Natural killer cell (primary cell): ENCODE data around the gene SGF29. TPM values are rescaled to one million over a fixed set of nuclear protein-coding genes. Genes with fewer than 3 reads are reported as not detected.

Source experiments
- ATAC-seq, 3 donors: fragments of 150-1000 bp in 2 of 3; fragments of 200-7000 bp in 1 of 3; cut with Tn5 transposase; 1 replicate in 1 of 3; 2 replicates in 2 of 3; pipeline ENCODE4 v1.10.0; 2021; ENCODE audit warnings: mild to moderate bottlenecking in 2 of 3, moderate library complexity in 2 of 3
- DNase-seq, 2 donors: peaks; one replicate each; pipeline versions ENCODE4 v3.0.0 to v3.0.0-alpha.2; 2013 to 2021; ENCODE audit warnings: mixed read lengths in 1 of 2
- H3K27ac ChIP-seq: one replicate; pipeline ENCODE4 v1.5.1; 2013; ENCODE audit warnings: mild to moderate bottlenecking, low read length
- H3K27me3 ChIP-seq: one replicate; pipeline ENCODE4 v1.6.1; 2013; ENCODE audit warnings: low read length; ENCODE audit not compliant: control insufficient read depth, insufficient read depth
- H3K36me3 ChIP-seq: one replicate; pipeline ENCODE4 v1.6.1; 2013; ENCODE audit warnings: low read length; ENCODE audit not compliant: control insufficient read depth, insufficient read depth
- H3K4me1 ChIP-seq: one replicate; pipeline ENCODE4 v1.6.1; 2013; ENCODE audit warnings: low read length; ENCODE audit not compliant: control insufficient read depth, insufficient read depth
- H3K4me3 ChIP-seq: one replicate; pipeline ENCODE4 v1.5.1; 2013; ENCODE audit warnings: low read length
- H3K9me3 ChIP-seq: one replicate; pipeline ENCODE4 v1.6.1; 2013; ENCODE audit warnings: low read length; ENCODE audit not compliant: control insufficient read depth, insufficient read depth
- H3K27ac Mint-ChIP-seq, 2 donors: one replicate each; pipeline ENCODE4 v1.8.0; 2022; ENCODE audit warnings: mild to moderate bottlenecking in 2 of 2, mixed read lengths in 2 of 2, moderate library complexity in 1 of 2
- H3K27me3 Mint-ChIP-seq, 2 donors: one replicate each; pipeline ENCODE4 v1.8.0; 2022; ENCODE audit warnings: low read depth in 2 of 2, mixed read lengths in 2 of 2
- H3K36me3 Mint-ChIP-seq: one replicate; pipeline ENCODE4 v1.8.0; 2022; ENCODE audit warnings: mixed read lengths
- H3K4me1 Mint-ChIP-seq, 2 donors: one replicate each; pipeline ENCODE4 v1.8.0; 2022; ENCODE audit warnings: mixed read lengths in 2 of 2
- H3K4me3 Mint-ChIP-seq: one replicate; pipeline ENCODE4 v1.8.0; 2022; ENCODE audit warnings: mild to moderate bottlenecking, moderate library complexity, mixed read lengths
- H3K9me3 Mint-ChIP-seq, 2 donors: one replicate each; pipeline ENCODE4 v1.8.0; 2022; ENCODE audit warnings: mixed read lengths in 2 of 2
- WGBS: methylation state at CpG from one replicate; pipeline ENCODE4 v1.1.7; 2013; ENCODE audit warnings: missing lambda C conversion rate; ENCODE audit not compliant: insufficient coverage; 5-methylcytosine and 5-hydroxymethylcytosine counted together
- intact Hi-C: fragments of 100-400 bp; cut with micrococcal nuclease; formaldehyde crosslinking; loops from one replicate; pipeline ENCODE4 v1.14.2; 2022
- total RNA-seq, 4 donors: library from RNA; stranded (reverse); fragments of 120-200 nt in 1 of 4; gene quantifications; one replicate each; pipeline versions ENCODE4 v1.2.3 to v1.2.4, GENCODE V29; 2013 to 2022
- TF ChIP-seq, protein P1 (sequence below): fragments of 200-600 bp; IDR thresholded peaks from one replicate; pipeline ENCODE4 v1.8.0; 2022; ENCODE audit warnings: antibody characterized with exemption

Gene SGF29
- total RNA-seq: 10 to 100 TPM; 31.6 to 45.1 (median 43.1) TPM
- 35.1 TPM for total RNA-seq (2013)

DNA sequence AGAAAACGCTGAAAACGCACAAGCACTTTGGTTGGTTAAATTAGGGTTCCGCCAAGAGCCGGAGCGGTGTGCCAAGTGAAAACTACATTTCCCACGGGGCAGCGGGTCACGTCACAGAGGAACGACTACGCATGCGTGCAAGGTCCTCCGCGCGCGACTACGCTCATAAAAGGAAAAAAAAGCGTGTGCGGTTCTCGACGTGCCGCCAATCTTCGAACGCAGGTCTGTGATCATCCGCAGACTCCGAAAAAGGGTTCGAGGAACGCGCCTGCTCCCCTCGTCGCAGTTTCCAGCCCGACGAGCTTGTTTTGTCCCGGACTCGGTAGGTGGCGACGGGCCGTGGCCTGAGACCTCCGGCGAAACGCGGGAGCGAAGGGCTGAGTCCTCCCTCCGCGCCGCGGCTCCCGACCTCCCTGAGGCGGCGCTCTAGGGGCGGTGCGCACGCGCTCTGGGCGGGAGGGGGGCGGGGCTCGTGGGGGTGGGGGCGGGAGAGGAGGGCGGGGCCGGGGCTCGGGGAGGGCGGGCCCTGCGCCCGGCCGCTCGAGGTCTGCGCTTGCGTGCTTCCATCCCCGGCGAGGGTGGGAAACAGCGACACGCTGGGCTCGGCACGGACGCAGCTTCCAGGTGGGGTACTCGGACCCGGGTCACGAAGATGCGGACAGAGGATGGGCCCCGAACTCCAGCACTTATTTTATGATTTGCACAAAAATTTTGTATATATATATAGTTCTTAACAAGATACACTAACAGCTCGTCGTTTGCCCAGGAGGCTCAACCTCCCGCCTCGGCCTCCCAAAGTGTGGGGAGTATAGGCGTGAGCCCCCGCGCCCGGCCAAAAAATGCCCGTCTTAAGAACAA is at the start of gene SGF29:
Gene SGF29, plus strand, starts transcription at position 145 of the 858 bp plus-strand sequence. CDS start 27,150 bp downstream, outside the sequence.
- peak within 1 kb of the TSS; percentile 91 to 94 for H3K27ac Mint-ChIP-seq
- Histone ChIP-seq H3K27me3 (no peaks in the 10 kb centered on the region), H3K27ac (peak within 1 kb of the TSS; percentile 96), H3K4me3 (peak within 1 kb of the TSS; percentile 83), H3K9me3 (no peaks in the 10 kb centered on the region), H3K4me1 (peaks cover 14% of the 10 kb centered on the region), H3K36me3 (peaks cover 14% of the 10 kb centered on the region)
- TF ChIP-seq, protein P1, sequence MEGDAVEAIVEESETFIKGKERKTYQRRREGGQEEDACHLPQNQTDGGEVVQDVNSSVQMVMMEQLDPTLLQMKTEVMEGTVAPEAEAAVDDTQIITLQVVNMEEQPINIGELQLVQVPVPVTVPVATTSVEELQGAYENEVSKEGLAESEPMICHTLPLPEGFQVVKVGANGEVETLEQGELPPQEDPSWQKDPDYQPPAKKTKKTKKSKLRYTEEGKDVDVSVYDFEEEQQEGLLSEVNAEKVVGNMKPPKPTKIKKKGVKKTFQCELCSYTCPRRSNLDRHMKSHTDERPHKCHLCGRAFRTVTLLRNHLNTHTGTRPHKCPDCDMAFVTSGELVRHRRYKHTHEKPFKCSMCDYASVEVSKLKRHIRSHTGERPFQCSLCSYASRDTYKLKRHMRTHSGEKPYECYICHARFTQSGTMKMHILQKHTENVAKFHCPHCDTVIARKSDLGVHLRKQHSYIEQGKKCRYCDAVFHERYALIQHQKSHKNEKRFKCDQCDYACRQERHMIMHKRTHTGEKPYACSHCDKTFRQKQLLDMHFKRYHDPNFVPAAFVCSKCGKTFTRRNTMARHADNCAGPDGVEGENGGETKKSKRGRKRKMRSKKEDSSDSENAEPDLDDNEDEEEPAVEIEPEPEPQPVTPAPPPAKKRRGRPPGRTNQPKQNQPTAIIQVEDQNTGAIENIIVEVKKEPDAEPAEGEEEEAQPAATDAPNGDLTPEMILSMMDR: peak; percentile 12
- H3K27me3 Mint-ChIP-seq: no peaks in the 10 kb centered on the region
- peaks cover 8 to 30% of the 10 kb centered on the region in 2 donors for H3K4me1 Mint-ChIP-seq
- no peaks in the 10 kb centered on the region for H3K9me3 Mint-ChIP-seq
- peak within 1 kb of the TSS; percentile 91 for H3K4me3 Mint-ChIP-seq
- WGBS: 3% methylated on average over 70 of the region's 88 CpGs
- DNase-seq: peak; percentile 90 to 98
- intact Hi-C loops: loop anchor here (5.0 kb wide), 1 partner anchor 277 kb away; no protein-coding TSS in a partner anchor
- ATAC-seq: peak; percentile 89 to 96 (median 92)
- no peaks in the 10 kb centered on the region for H3K36me3 Mint-ChIP-seq

- no peaks in the 10 kb centered on the region for H3K9me3 ChIP-seq
- peaks cover 3% of the 10 kb centered on the region for H3K36me3 ChIP-seq
- Mint-ChIP-seq H3K9me3 (no peaks in the 10 kb centered on the region), H3K4me1 (peaks cover 6 to 24% of the 10 kb centered on the region in 2 donors), H3K36me3 (no peaks in the 10 kb centered on the region), H3K27me3 (no peaks in the 10 kb centered on the region), H3K27ac (no peak overlapping the region), H3K4me3 (no peak overlapping the region)
- intact Hi-C loops: no loop called here
- H3K4me1 ChIP-seq: peaks cover 38% of the 10 kb centered on the region
- no peaks in the 10 kb centered on the region for H3K27me3 ChIP-seq
- TF ChIP-seq, protein P1: no peak
- DNase-seq (no peak), ATAC-seq (no peak)
- no peak overlapping the region for H3K27ac ChIP-seq
- 85% methylated on average over 6 of the region's 8 CpGs for WGBS
- no peak overlapping the region for H3K4me3 ChIP-seq
These were observed 48.9 kb upstream of the SGF29 start for GRCh38 chr16:28504707-28505404.

DNA sequence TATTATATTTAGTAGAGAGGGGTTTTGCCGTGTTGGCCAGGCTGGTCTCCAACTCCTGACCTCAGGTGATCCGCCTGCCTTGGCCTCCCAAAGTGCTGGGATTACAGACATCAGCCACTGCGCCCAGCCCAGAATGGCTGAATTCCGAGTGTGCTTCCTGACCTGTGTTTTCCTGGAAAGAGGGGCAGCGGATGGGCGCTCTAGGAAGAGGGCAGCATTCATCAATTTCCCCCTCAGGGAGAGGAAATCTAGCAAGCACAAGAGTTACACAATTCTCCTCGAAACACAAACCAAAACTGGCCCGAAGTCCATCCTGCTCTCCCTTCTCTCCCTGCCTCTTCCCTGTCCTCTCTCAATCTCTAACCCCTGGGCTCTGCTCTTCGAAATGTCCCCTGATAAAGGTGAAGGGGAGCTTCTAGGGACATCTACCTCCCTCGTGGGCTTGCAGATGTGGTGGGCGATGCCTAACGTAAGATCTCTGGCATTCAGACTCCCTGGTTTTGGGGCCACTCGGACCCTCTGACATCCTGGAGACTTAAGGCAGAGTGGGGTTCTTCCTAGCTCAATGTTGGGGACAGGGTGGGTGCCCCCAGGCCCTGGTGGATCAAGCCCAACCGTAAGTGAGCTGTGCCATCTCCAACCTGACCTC is 48.1 kb upstream of the SGF29 start:
- Mint-ChIP-seq H3K4me1 (peaks cover 6 to 24% of the 10 kb centered on the region in 2 donors), H3K36me3 (no peaks in the 10 kb centered on the region), H3K4me3 (no peak overlapping the region), H3K27ac (peak overlapping the region in 1 of 2 donors; percentile 4), H3K9me3 (no peaks in the 10 kb centered on the region), H3K27me3 (no peaks in the 10 kb centered on the region)
- TF ChIP-seq, protein P1: no peak
- DNase-seq: no peak
- Histone ChIP-seq H3K27ac (no peak overlapping the region), H3K4me1 (peaks cover 35% of the 10 kb centered on the region), H3K27me3 (no peaks in the 10 kb centered on the region), H3K9me3 (no peaks in the 10 kb centered on the region), H3K4me3 (no peak overlapping the region), H3K36me3 (no peaks in the 10 kb centered on the region)
- 88% methylated on average over 14 of the region's 14 CpGs for WGBS
- intact Hi-C loops: no loop called here
- no peak for ATAC-seq
